Mammary epithelial cell (primary cell): Measurements from ENCODE around the gene ZBTB26.

Experiments
- EZH2 ChIP-seq: IDR thresholded peaks from 2 replicates; pipeline ENCODE4 v1.6.1; 2012; ENCODE audit warnings: low read length, inconsistent platforms, borderline replicate concordance
- TF ChIP-seq, protein P1 (sequence below), 2 donors: IDR thresholded peaks in 1 of 2; conservative IDR thresholded peaks in 1 of 2; 2 replicates each; pipeline ENCODE4 v1.5.1; 2011 to 2012; ENCODE audit warnings: inconsistent platforms in 2 of 2, low read length in 2 of 2, mild to moderate bottlenecking in 2 of 2, control low read depth in 1 of 2, low read depth in 1 of 2; ENCODE audit not compliant: insufficient read depth in 1 of 2; ENCODE audit errors: extremely low read depth in 1 of 2

DNA sequence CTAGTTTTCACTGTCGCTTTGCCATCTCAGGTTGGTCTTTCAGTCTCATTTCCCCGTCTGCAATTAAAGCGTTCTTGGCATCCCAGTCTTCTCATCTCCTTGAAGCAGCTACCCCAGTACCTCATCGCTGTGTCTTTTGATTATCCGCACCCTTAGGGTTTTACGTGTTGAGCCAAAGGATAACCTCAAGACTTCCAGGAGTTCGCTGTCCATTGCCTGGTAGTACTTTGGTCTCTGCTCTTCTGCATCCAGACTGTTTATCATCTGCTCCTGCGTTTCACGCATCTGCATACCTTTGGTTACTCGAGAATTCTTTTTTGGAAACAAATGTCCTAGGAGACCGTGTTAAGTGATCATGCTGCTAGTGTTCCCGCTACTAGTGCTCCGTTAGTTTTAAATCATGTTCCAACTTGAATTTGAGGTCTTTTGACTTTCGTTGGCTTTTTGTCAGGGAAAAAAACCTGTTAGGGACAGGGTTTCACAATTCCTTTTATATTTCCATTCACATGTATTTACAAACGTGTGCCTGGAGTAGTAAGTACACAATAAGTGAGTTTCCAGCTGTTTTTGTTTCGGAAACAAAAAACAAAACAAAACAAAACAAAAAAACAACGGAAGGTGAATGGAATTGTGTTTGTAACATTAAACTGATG is 10.4 kb upstream of the ZBTB26 start:
- TF ChIP-seq, protein P1, sequence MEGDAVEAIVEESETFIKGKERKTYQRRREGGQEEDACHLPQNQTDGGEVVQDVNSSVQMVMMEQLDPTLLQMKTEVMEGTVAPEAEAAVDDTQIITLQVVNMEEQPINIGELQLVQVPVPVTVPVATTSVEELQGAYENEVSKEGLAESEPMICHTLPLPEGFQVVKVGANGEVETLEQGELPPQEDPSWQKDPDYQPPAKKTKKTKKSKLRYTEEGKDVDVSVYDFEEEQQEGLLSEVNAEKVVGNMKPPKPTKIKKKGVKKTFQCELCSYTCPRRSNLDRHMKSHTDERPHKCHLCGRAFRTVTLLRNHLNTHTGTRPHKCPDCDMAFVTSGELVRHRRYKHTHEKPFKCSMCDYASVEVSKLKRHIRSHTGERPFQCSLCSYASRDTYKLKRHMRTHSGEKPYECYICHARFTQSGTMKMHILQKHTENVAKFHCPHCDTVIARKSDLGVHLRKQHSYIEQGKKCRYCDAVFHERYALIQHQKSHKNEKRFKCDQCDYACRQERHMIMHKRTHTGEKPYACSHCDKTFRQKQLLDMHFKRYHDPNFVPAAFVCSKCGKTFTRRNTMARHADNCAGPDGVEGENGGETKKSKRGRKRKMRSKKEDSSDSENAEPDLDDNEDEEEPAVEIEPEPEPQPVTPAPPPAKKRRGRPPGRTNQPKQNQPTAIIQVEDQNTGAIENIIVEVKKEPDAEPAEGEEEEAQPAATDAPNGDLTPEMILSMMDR (conservative IDR thresholded peaks at IDR 0.05 in 1 of 2, IDR thresholded peaks at IDR 0.05 in 1 of 2; ENCODE audit: extremely low read depth in 1 of 2, insufficient read depth in 1 of 2, low read depth in 1 of 2, low read length in 2 of 2), result no peak
- TF ChIP-seq EZH2, result no peak
